KMS-11 (cell line): ENCODE measurements around the gene IFNA21.
A peak's percentile ranks its signal among the peaks of the same experiment; 100 is the strongest.
"Not testable (repeated sequence)": the region's sequence is repeated elsewhere in the genome, so short reads cannot be mapped to it uniquely, and the experiment has no call there.

Source experiments
- H2AFZ ChIP-seq: fragments of 200-600 bp; sonication (generic); 2 replicates; pipeline ENCODE4 v1.6.1; 2016; ENCODE audit warnings: antibody characterized with exemption, mixed run types, low read depth
- H3K27ac ChIP-seq: fragments of 200-600 bp; sonication (generic); 2 replicates; pipeline ENCODE4 v1.6.1; 2016; ENCODE audit warnings: mild to moderate bottlenecking, mixed run types
- H3K27me3 ChIP-seq: fragments of 200-600 bp; sonication (generic); 2 replicates; pipeline ENCODE4 v1.6.1; 2017; ENCODE audit warnings: mild to moderate bottlenecking, low read depth, mixed run types, moderate library complexity; ENCODE audit not compliant: insufficient read depth
- H3K36me3 ChIP-seq: fragments of 200-600 bp; sonication (generic); 2 replicates; pipeline ENCODE4 v1.6.1; 2017; ENCODE audit warnings: mild to moderate bottlenecking, mixed run types; ENCODE audit not compliant: insufficient read depth
- H3K4me1 ChIP-seq: fragments of 200-600 bp; sonication (generic); 2 replicates; pipeline ENCODE4 v1.6.1; 2016; ENCODE audit warnings: mild to moderate bottlenecking, low read depth, mixed run types; ENCODE audit not compliant: poor library complexity, severe bottlenecking
- H3K4me2 ChIP-seq: fragments of 200-600 bp; sonication (generic); 2 replicates; pipeline ENCODE4 v1.7.0; 2016; ENCODE audit warnings: mild to moderate bottlenecking, mixed run types
- H3K4me3 ChIP-seq: fragments of 200-600 bp; sonication (generic); IDR thresholded peaks from 2 replicates; pipeline ENCODE4 v1.6.1; 2017; ENCODE audit warnings: low read depth, low read length, mixed read lengths; ENCODE audit not compliant: insufficient read depth
- H3K79me2 ChIP-seq: fragments of 200-600 bp; sonication (generic); 2 replicates; pipeline ENCODE4 v1.6.1; 2016; ENCODE audit warnings: low read depth, mixed run types; ENCODE audit not compliant: insufficient read depth
- H3K9ac ChIP-seq: fragments of 200-600 bp; sonication (generic); 2 replicates; pipeline ENCODE4 v1.6.1; 2016; ENCODE audit warnings: mild to moderate bottlenecking, mixed run types
- H4K20me1 ChIP-seq: fragments of 200-600 bp; sonication (generic); 2 replicates; pipeline ENCODE4 v1.6.1; 2016; ENCODE audit warnings: mild to moderate bottlenecking, mixed run types; ENCODE audit not compliant: insufficient read depth
- TF ChIP-seq, protein P1 (sequence below): fragments of 200-600 bp; sonication (generic); conservative IDR thresholded peaks from 2 replicates; pipeline ENCODE4 v1.6.1; 2017; ENCODE audit warnings: low read depth, mild to moderate bottlenecking, antibody characterized with exemption, low read length, moderate library complexity, mixed read lengths

Gene IFNA21

DNA sequence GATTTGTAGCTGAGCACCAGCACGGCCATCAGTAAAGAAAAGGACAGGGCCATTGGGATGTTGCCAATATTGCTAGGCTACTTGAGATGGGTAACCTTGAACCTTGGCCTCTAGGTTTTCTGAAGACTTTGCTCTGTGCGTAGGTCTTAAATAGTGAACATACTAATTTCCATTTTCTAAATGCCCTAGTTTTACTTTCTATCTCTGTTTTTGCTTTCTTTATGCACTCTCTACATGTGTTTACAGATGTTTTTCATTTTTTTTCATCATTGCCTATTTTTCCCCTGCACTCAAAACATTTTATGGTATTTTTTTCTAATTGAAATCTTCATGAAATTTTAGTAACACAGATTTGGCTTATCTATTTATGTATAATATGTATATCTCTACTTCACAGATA lies at the start of gene IFNA21:
Gene IFNA21 (minus strand): TSS at position 101 of the 400 bp plus-strand sequence. CDS start 48 bp downstream, at position 53.
- not testable (repeated sequence) for H2AFZ ChIP-seq, H3K36me3 ChIP-seq, H3K4me2 ChIP-seq, H3K27me3 ChIP-seq, H3K27ac ChIP-seq, H4K20me1 ChIP-seq, H3K79me2 ChIP-seq, H3K4me1 ChIP-seq, H3K4me3 ChIP-seq, H3K9ac ChIP-seq

DNA sequence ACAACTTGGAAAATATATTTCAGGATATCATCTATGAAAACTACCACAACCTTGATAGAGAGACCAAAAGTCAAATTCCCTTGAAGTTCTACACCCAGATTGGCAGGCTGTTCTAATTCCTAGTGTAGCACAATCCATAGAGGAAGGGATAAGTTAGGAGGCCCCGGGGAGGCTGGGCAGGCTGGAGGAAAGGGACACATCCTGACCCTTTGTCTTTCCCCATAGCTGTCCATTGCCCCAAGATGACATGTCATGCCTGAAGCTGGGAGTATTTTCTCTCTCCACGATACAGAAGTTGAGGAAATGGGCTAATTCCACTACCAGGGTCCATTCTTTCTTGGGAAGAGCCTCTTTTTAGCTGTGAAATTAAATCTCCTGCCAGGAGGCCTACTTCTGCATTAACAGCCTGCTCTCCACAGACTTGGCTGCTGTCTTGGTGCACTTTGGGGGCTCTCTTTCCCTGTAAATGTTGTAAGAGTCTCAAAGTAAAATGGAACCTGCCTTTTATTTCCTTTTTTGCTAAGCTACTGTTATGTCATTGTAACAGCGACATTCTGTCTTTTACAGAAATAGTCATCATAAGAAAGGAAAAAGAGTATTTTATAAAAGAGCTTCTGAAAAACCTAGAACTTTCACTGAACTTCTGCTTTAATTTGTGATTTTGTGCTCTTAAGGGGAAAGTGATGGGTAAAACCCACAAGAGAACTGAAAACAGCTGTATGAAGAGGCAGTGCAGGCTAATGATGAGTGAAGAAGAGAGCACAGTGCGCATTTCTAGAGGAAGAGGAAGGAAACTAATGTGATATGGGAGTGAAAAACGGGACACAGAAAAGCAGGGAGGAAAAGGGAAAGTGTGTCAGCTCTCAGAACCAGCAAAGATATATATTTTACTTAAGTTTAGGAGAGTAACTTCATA lies 47.2 kb upstream of the IFNA21 start:
- H2AFZ ChIP-seq, H3K27ac ChIP-seq, H3K4me1 ChIP-seq, H3K4me3 ChIP-seq, H4K20me1 ChIP-seq, H3K27me3 ChIP-seq, H3K79me2 ChIP-seq, H3K36me3 ChIP-seq, H3K4me2 ChIP-seq, H3K9ac ChIP-seq: not testable (repeated sequence)
- TF ChIP-seq, protein P1, sequence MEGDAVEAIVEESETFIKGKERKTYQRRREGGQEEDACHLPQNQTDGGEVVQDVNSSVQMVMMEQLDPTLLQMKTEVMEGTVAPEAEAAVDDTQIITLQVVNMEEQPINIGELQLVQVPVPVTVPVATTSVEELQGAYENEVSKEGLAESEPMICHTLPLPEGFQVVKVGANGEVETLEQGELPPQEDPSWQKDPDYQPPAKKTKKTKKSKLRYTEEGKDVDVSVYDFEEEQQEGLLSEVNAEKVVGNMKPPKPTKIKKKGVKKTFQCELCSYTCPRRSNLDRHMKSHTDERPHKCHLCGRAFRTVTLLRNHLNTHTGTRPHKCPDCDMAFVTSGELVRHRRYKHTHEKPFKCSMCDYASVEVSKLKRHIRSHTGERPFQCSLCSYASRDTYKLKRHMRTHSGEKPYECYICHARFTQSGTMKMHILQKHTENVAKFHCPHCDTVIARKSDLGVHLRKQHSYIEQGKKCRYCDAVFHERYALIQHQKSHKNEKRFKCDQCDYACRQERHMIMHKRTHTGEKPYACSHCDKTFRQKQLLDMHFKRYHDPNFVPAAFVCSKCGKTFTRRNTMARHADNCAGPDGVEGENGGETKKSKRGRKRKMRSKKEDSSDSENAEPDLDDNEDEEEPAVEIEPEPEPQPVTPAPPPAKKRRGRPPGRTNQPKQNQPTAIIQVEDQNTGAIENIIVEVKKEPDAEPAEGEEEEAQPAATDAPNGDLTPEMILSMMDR: peak; percentile 60

DNA sequence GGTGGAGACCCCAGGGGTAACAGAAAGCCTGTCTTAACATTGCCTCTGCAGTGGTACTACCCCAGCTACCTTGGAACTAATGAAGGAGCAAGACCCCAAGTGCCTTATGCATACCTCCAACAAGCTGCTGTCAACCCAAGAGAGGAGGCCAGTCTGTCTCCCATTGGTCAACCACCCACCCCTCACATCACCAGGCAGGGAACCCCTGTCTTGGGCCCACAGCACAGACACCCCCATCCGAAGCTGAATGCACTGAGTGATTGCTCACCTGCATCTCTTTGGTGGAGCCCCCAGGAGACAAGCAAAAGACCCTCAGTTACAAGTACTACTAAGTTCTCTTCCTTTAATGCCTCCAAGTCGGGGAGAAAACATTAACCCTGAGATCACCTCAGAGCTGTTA lies 45.7 kb upstream of the IFNA21 start:
- not testable (repeated sequence) for H3K79me2 ChIP-seq, H3K4me3 ChIP-seq, H3K27ac ChIP-seq, H3K9ac ChIP-seq, H3K4me2 ChIP-seq, H3K27me3 ChIP-seq, H4K20me1 ChIP-seq, H3K4me1 ChIP-seq, H3K36me3 ChIP-seq, H2AFZ ChIP-seq

DNA sequence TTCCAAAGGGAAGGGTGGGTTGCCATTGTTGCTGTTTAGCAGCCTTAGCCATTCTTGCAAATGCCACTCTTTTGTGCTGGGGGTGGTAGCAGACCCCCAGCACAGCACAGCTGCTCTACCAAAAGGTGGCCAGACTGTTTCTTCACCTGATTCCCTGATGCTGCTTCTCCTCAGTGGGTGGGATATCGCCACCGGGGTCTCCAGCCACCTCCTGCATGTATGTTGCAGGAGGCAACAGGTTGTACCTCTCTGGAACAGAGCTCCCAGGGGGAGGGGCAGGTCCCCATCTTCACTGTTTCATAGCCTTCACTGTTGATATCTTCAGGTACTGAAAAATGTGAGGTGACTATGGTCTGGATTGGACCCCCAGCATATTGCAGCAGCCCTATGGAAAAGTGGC lies 44.3 kb upstream of the IFNA21 start:
- not testable (repeated sequence) for H3K36me3 ChIP-seq, H3K27ac ChIP-seq, H3K4me3 ChIP-seq, H3K4me1 ChIP-seq, H3K4me2 ChIP-seq, H2AFZ ChIP-seq, H3K79me2 ChIP-seq, H3K27me3 ChIP-seq, H3K9ac ChIP-seq, H4K20me1 ChIP-seq

DNA sequence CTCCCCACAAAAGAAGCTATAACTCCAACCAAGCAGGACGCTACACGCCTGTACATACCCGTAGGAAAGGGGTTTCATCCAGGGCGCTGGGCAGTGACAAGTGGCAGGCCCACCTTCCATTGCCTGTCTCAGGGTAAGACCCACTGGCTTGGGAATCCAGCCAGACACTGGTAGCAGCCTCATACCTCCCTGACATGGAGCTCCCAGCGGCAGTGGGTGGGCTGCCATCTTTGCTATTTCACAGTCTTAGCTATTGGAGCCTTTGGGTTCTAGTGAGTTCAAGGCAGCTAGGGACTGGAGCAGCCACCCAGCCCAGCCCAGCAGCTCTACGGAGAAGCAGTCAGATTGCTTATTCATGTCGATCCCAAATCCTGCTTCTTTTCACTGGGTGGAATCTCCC lies 43.9 kb upstream of the IFNA21 start:
- H3K36me3 ChIP-seq: no peaks in the 10 kb centered on the region
- no peaks in the 10 kb centered on the region for H3K79me2 ChIP-seq
- H2AFZ ChIP-seq: no peak overlapping the region
- no peaks in the 10 kb centered on the region for H4K20me1 ChIP-seq
- H3K9ac ChIP-seq: no peak overlapping the region
- no peak overlapping the region for H3K4me3 ChIP-seq
- no peaks in the 10 kb centered on the region for H3K4me1 ChIP-seq
- 0 out of 2 replicates have a peak, but pooled peaks cover 2% of the 10 kb centered on the region for H3K27me3 ChIP-seq
- H3K4me2 ChIP-seq: no peak overlapping the region
- TF ChIP-seq, protein P1: no peak
- no peak overlapping the region for H3K27ac ChIP-seq

DNA sequence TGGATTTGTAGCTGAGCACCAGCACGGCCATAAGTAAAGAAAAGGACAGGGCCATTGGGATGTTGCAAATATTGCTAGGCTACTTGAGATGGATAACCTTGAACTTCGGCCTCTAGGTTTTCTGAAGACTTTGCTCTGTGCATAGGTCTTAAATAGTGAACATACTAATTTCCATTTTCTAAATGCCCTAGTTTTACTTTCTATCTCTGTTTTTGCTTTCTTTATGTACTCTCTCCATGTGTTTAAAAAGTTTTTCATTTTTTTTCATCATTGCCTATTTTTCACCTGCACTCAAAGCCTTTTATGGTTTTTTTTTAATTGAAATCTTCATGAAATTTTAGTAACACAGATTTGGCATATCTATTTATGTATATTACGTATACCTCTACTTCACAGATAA lies 40.6 kb upstream of the IFNA21 start, which contains the start of gene IFNA10:
Gene IFNA10 (minus strand): TSS at position 101 of the 400 bp plus-strand sequence. CDS start 46 bp downstream, at position 55.
- H3K79me2 ChIP-seq, H2AFZ ChIP-seq, H4K20me1 ChIP-seq, H3K36me3 ChIP-seq, H3K4me1 ChIP-seq, H3K9ac ChIP-seq, H3K27ac ChIP-seq, H3K4me3 ChIP-seq, H3K4me2 ChIP-seq, H3K27me3 ChIP-seq: not testable (repeated sequence)
